HEK293 (cell line): Measurements from ENCODE around the gene FGF3.
A peak's percentile ranks its signal among the peaks of the same experiment; 100 is the strongest.

ENCODE experiments used
- CTCF ChIA-PET: fragments of 350-600 bp; formaldehyde crosslinking; extraction: SDS; loops from one replicate; lab custom pipeline; 2021; ENCODE audit warnings: antibody characterized with exemption; lab: Yijun Ruan, JAX
- POLR2A ChIA-PET: fragments of 300-600 bp; formaldehyde crosslinking; extraction: SDS; loops from one replicate; lab custom pipeline; 2020; ENCODE audit warnings: antibody characterized with exemption, inconsistent platforms; lab: Yijun Ruan, JAX
- H3K27ac ChIP-seq: fragments of 200-500 bp; sonication (Bioruptor generic); 2 replicates; pipeline ENCODE4 v1.5.1; 2014; ENCODE audit warnings: low read depth, low read length, control low read depth, inconsistent platforms; ENCODE audit errors: extremely low read depth
- H3K36me3 ChIP-seq, 2 experiments: fragments of 200-500 bp in 1 of 2; sonication (Bioruptor generic) in 1 of 2; 1 replicate in 1 of 2; 2 replicates in 1 of 2; pipeline ENCODE4 v1.5.1; 2014 to 2017; ENCODE audit warnings: inconsistent platforms in 2 of 2, low read length in 2 of 2; ENCODE audit not compliant: control insufficient read depth in 2 of 2, insufficient read depth in 1 of 2
- H3K4me1 ChIP-seq: fragments of 200-500 bp; sonication (Bioruptor generic); 2 replicates; pipeline ENCODE4 v1.5.1; 2014; ENCODE audit warnings: mild to moderate bottlenecking, low read length, inconsistent platforms; ENCODE audit not compliant: control insufficient read depth, insufficient read depth
- H3K4me3 ChIP-seq: 2 replicates; pipeline ENCODE4 v1.5.1; 2011; ENCODE audit warnings: low read depth, mild to moderate bottlenecking, control low read depth, low read length, moderate library complexity
- H3K9me3 ChIP-seq: fragments of 200-500 bp; sonication (Bioruptor generic); 2 replicates; pipeline ENCODE4 v1.5.1; 2014; ENCODE audit warnings: low read depth, low read length, inconsistent platforms; ENCODE audit not compliant: control insufficient read depth, insufficient read depth
- HOXA7 ChIP-seq: sonication (generic); formaldehyde crosslinking; IDR thresholded peaks from 2 replicates; pipeline ENCODE4 v1.8.1; 2022; ENCODE audit warnings: missing genetic modification reagents, borderline replicate concordance
- PATZ1 ChIP-seq: fragments of 450-650 bp; formaldehyde crosslinking; IDR thresholded peaks from 2 replicates; pipeline ENCODE4 v1.5.1; 2016; ENCODE audit warnings: missing biosample characterization, missing genetic modification characterization
- TCF7L2 ChIP-seq: IDR thresholded peaks from 2 replicates; pipeline ENCODE4 v1.6.1; 2011; ENCODE audit warnings: low read depth, mild to moderate bottlenecking, inconsistent platforms, low read length, moderate library complexity, borderline replicate concordance
- YY2 ChIP-seq: fragments of 450-650 bp; formaldehyde crosslinking; IDR thresholded peaks from 2 replicates; pipeline ENCODE4 v1.5.1; 2016; ENCODE audit warnings: missing biosample characterization, missing genetic modification characterization
- ZBTB26 ChIP-seq: fragments of 450-650 bp; formaldehyde crosslinking; optimal IDR thresholded peaks from 2 replicates; pipeline ENCODE3; 2016; ENCODE audit warnings: missing biosample characterization, mild to moderate bottlenecking, missing genetic modification characterization
- ZFP69B ChIP-seq: fragments of 450-650 bp; formaldehyde crosslinking; IDR thresholded peaks from 2 replicates; pipeline ENCODE4 v1.5.1; 2016; ENCODE audit warnings: missing biosample characterization, missing genetic modification characterization
- ZIC2 ChIP-seq: fragments of 450-650 bp; formaldehyde crosslinking; IDR thresholded peaks from 2 replicates; pipeline ENCODE4 v1.5.1; 2016; ENCODE audit warnings: missing biosample characterization, missing genetic modification characterization
- ZNF146 ChIP-seq: fragments of 450-650 bp; formaldehyde crosslinking; IDR thresholded peaks from 2 replicates; pipeline ENCODE4 v1.5.1; 2016; ENCODE audit warnings: missing biosample characterization, missing genetic modification characterization
- ZNF19 ChIP-seq: fragments of 450-650 bp; formaldehyde crosslinking; IDR thresholded peaks from 2 replicates; pipeline ENCODE4; 2016; ENCODE audit warnings: missing biosample characterization, missing genetic modification characterization, low read depth
- ZNF214 ChIP-seq: fragments of 450-650 bp; formaldehyde crosslinking; IDR thresholded peaks from 2 replicates; pipeline ENCODE4 v1.5.1; 2017; ENCODE audit warnings: missing biosample characterization, mild to moderate bottlenecking, missing genetic modification characterization, borderline replicate concordance
- ZNF362 ChIP-seq: fragments of 450-650 bp; formaldehyde crosslinking; IDR thresholded peaks from 2 replicates; pipeline ENCODE4 v1.5.1; 2016; ENCODE audit warnings: missing biosample characterization, missing genetic modification characterization
- ZNF416 ChIP-seq: fragments of 450-650 bp; formaldehyde crosslinking; IDR thresholded peaks from 2 replicates; pipeline ENCODE4 v1.5.1; 2016; ENCODE audit warnings: missing biosample characterization, missing genetic modification characterization
- ZNF473 ChIP-seq: fragments of 450-650 bp; formaldehyde crosslinking; IDR thresholded peaks from 2 replicates; pipeline ENCODE4 v1.5.1; 2017; ENCODE audit warnings: missing biosample characterization, missing genetic modification characterization
- ZNF518A ChIP-seq: fragments of 450-650 bp; formaldehyde crosslinking; conservative IDR thresholded peaks from 2 replicates; pipeline ENCODE4 v1.5.1; 2016; ENCODE audit warnings: low read depth, missing biosample characterization, missing genetic modification characterization
- ZNF585B ChIP-seq: fragments of 450-650 bp; formaldehyde crosslinking; IDR thresholded peaks from 2 replicates; pipeline ENCODE4 v1.5.1; 2016; ENCODE audit warnings: missing biosample characterization, missing genetic modification characterization
- ZNF629 ChIP-seq: fragments of 450-650 bp; formaldehyde crosslinking; IDR thresholded peaks from 2 replicates; pipeline ENCODE4 v1.5.1; 2017; ENCODE audit warnings: missing biosample characterization, missing genetic modification characterization
- ZNF701 ChIP-seq: fragments of 450-650 bp; formaldehyde crosslinking; IDR thresholded peaks from 2 replicates; pipeline ENCODE4 v1.5.1; 2016; ENCODE audit warnings: missing biosample characterization, missing genetic modification characterization
- ZNF792 ChIP-seq: fragments of 450-650 bp; formaldehyde crosslinking; IDR thresholded peaks from 2 replicates; pipeline ENCODE4 v1.5.1; 2016; ENCODE audit warnings: missing biosample characterization, missing genetic modification characterization
- ZNF843 ChIP-seq: fragments of 450-650 bp; formaldehyde crosslinking; IDR thresholded peaks from 2 replicates; pipeline ENCODE4 v1.5.1; 2016; ENCODE audit warnings: missing biosample characterization, missing genetic modification characterization
- ZSCAN30 ChIP-seq: fragments of 450-650 bp; IDR thresholded peaks from 2 replicates; pipeline ENCODE4 v1.5.1; 2018; ENCODE audit warnings: missing biosample characterization, mild to moderate bottlenecking, missing genetic modification characterization, moderate library complexity
- TF ChIP-seq, protein P1 (sequence below): fragments of 450-650 bp; formaldehyde crosslinking; IDR thresholded peaks from 2 replicates; pipeline ENCODE4 v1.5.1; 2017; ENCODE audit warnings: missing biosample characterization, mild to moderate bottlenecking, missing genetic modification characterization, moderate library complexity

The FGF3 gene

GRCh38 chr11:69819541-69820070 is 390 bp upstream of the FGF3 start (continued):
- TF ChIP-seq ZNF585B (tag by site-specific recombination) (no peak), ZNF214 (no peak), ZNF701 (tag by site-specific recombination) (no peak), ZNF843 (tag by site-specific recombination) (no peak)

DNA sequence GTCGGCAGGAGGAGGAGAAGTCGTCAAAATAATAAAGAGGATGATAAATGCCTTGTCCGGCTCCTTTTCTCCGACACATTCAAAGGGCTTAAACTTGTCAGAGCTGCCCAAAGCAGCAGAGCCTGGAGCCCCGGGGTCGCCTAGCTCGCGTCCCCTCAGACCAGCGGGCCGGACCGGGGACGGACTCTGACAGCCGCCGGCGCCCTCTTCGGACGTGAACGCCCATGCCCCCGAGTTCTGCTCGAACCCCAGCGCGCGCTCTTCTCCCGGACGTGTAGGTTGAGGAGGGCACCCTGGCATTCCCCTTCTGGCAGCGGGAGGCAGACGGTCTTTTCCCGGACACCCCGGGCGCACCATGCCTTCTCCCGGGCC is 999 bp downstream of the FGF3 start:
- H3K4me1 ChIP-seq, result no peaks in the 10 kb centered on the region; the same call in 1 of the 2 replicates
- ChIA-PET CTCF (interaction anchor here (0.5 to 2.3 kb wide), 2 partner anchors 17 to 40 kb away, joined by 4 to 7 read pairs; no protein-coding TSS in a partner anchor), POLR2A (no interaction called here)
- no peaks in the 10 kb centered on the region for H3K9me3 ChIP-seq
- H3K36me3 ChIP-seq, result no peaks in the 10 kb centered on the region
- H3K27ac ChIP-seq, result no peak overlapping the region
- no peak overlapping the region; the same call in 1 of the 2 replicates for H3K4me3 ChIP-seq
- TF ChIP-seq TCF7L2 (no peak), YY2 (tag by site-specific recombination) (no peak), ZNF473 (tag by site-specific recombination) (no peak), HOXA7 (CRISPR knock-in tag) (no peak), ZNF416 (tag by site-specific recombination) (no peak), ZNF362 (tag by site-specific recombination) (no peak), ZNF792 (tag by site-specific recombination) (no peak), ZNF146 (tag by site-specific recombination) (no peak), ZBTB26 (no peak), ZFP69B (tag by site-specific recombination) (no peak), ZNF19 (tag by site-specific recombination) (no peak), ZSCAN30 (tag by site-specific recombination) (no peak)
- TF ChIP-seq, protein P1, sequence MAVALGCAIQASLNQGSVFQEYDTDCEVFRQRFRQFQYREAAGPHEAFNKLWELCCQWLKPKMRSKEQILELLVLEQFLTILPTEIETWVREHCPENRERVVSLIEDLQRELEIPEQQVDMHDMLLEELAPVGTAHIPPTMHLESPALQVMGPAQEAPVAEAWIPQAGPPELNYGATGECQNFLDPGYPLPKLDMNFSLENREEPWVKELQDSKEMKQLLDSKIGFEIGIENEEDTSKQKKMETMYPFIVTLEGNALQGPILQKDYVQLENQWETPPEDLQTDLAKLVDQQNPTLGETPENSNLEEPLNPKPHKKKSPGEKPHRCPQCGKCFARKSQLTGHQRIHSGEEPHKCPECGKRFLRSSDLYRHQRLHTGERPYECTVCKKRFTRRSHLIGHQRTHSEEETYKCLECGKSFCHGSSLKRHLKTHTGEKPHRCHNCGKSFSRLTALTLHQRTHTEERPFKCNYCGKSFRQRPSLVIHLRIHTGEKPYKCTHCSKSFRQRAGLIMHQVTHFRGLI, result no peak

GRCh38 chr11:69817265-69818230 is 1.7 kb downstream of the FGF3 start:
- Histone ChIP-seq H3K36me3 (no peaks in the 10 kb centered on the region), H3K9me3 (no peaks in the 10 kb centered on the region), H3K27ac (no peak overlapping the region), H3K4me1 (no peaks in the 10 kb centered on the region; the same call in 1 of the 2 replicates), H3K4me3 (peak overlapping the region; percentile 19)
- ChIA-PET CTCF (interaction anchor here (0.5 to 2.3 kb wide), 2 partner anchors 16 to 40 kb away, joined by 4 to 7 read pairs; no protein-coding TSS in a partner anchor), POLR2A (no interaction called here)
- TF ChIP-seq PATZ1 (tag by site-specific recombination), result peak; percentile 42; the same call in 1 of the 2 replicates
- no peak for TF ChIP-seq ZNF518A (tag by site-specific recombination)
- TF ChIP-seq ZIC2, result peak; percentile 65
- TF ChIP-seq ZNF629 (tag by site-specific recombination), result no peak
